Measurements from ENCODE around the gene RHOXF1. TPM values are rescaled to one million over a fixed set of nuclear protein-coding genes. Genes with fewer than 3 reads are reported as not detected.
A peak's percentile ranks its signal among the peaks of the same experiment; 100 is the strongest.
"Not testable (repeated sequence)": the region's sequence is repeated elsewhere in the genome, so short reads cannot be mapped to it uniquely, and the experiment has no call there.

Gene RHOXF1, protein sequence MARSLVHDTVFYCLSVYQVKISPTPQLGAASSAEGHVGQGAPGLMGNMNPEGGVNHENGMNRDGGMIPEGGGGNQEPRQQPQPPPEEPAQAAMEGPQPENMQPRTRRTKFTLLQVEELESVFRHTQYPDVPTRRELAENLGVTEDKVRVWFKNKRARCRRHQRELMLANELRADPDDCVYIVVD
- total RNA-seq, result not detected in 2 replicates

DNA sequence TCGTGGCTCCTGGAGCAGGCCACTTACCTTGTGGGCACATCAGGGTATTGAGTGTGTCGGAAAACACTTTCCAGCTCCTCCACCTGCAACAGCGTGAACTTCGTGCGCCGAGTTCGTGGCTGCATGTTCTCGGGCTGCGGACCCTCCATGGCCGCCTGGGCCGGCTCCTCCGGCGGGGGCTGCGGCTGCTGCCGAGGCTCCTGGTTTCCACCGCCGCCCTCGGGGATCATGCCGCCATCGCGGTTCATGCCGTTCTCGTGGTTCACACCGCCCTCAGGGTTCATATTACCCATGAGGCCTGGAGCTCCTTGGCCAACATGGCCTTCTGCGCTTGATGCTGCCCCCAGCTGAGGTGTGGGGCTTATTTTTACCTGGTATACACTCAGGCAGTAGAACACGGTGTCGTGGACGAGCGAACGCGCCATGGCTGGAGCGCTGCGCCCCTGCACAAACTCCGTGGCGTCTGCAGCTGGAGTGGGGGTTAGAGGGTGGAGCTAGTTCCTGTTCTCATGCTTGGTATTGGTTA is at the start of gene RHOXF1:
Gene RHOXF1, minus strand, starts transcription at position 476 of the 526 bp plus-strand sequence. Its CDS starts 51 bp downstream, at position 425.
- no peak for DNase-seq (ENCODE audit: low read depth in 2 of 2)

DNA sequence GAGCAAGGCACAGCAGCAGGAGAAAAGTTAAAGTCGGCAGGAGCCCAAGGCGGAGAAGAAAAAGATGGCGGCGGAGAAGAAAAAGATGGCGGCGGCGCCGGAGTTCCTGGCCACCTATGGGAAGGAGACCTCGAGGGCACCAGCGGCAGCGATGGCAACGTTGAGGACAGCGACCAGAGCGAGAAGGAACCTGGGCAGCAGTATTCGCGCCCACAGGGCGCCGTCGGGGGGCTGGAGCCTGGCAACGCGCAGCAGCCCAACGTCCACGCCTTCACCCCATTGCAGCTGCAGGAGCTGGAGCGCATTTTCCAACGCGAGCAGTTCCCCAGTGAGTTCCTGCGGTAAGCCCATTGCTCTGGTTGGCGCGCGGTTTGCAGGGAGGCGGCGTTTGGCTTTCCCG is 43.4 kb upstream of the RHOXF1 start:
- not testable (repeated sequence) for DNase-seq (ENCODE audit: low read depth in 2 of 2)

DNA sequence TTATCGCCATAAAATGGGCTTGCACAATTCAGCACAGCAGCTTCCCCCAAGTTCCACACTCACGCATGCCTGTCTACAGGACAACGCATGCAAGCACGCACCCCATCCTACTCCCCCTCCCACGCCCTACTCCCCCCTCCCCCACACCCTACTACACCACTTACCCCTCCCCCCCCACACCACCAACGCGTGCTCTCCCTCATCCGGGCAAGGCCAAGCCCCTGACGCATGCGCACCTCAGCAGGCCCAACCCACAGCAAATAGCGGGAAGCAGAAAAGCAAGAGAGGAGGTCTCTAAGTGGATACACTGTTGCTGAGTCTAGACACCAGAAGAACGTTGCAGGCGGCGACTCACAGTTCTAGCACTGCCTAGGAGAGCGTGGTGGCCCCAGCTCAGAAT is 42.6 kb upstream of the RHOXF1 start, which contains the start of gene RHOXF2:
Gene RHOXF2, plus strand, starts transcription at position 301 of the 400 bp plus-strand sequence. CDS start 138 bp downstream, outside the sequence.
- not testable (repeated sequence) for DNase-seq (ENCODE audit: low read depth in 2 of 2)

DNA sequence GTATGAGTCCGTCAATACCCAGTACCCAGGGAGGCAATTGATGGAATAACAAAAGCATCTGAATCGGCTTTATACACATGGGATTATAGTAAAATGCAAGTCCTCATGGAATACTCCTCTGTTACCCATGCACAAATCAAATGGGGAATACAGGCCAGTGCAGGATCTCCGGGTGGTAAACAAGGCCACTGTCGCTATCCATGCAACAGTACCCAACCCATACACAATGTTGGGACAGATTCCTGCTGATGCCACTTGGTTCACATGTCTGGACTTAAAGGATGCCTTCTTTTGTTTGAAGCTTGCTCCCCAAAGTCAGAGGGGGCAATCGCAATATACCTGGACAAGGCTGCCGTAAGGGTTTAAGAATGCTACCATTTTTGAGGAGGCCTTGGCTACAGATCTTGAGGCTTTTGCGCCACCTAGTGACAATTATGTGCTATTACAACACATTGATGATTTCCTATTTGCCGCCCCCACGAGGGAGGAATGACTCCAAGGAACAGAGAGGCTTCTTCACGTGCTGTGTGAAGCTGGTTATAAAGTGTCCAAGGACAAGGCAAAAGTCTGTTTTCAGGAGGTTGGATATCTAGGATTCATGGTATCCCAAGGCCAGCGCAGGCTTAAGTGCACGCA is 34.5 kb upstream of the RHOXF1 start:
- DNase-seq (ENCODE audit: low read depth in 2 of 2), result not testable (repeated sequence)

DNA sequence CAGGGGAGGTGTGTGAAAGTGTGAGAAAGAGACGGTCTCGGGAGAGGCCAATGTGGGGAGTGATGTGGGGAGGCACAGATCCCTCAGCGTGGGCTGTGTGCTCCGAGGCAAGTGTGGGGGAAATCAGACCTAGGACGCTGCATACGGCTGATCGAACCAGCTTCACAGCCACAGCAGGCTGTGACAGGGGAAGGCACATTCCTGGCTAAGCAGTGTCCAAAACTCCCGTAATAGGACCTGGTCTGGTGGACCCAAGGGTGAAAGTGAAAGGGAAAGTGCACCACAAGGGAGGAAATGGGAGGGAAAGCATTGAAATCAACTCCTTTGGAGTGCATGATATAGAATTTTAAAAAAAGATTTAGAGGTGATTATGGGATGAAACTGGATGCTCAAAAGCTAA is 31.8 kb upstream of the RHOXF1 start:
- DNase-seq (ENCODE audit: low read depth in 2 of 2), result no peak

DNA sequence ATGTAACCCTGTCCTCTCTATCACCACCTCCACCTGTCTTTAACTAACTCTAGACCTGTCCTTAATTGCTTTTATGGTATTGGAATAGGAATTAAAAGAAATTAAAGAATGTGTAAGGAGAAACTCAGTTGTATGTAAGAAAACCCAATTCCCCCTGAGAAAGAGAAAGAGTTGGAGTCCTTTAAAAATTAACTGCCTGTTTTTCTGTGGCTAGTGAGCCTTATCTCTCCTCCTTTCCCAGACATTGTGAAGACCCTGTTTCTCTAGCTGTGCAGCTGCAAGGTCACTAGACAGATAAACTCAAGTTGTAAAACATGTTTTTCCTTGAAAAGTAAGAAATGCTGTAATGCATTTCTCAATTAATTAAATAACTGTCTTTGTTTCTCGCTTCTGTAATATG is 30.6 kb upstream of the RHOXF1 start:
- not testable (repeated sequence) for DNase-seq (ENCODE audit: low read depth in 2 of 2)

DNA sequence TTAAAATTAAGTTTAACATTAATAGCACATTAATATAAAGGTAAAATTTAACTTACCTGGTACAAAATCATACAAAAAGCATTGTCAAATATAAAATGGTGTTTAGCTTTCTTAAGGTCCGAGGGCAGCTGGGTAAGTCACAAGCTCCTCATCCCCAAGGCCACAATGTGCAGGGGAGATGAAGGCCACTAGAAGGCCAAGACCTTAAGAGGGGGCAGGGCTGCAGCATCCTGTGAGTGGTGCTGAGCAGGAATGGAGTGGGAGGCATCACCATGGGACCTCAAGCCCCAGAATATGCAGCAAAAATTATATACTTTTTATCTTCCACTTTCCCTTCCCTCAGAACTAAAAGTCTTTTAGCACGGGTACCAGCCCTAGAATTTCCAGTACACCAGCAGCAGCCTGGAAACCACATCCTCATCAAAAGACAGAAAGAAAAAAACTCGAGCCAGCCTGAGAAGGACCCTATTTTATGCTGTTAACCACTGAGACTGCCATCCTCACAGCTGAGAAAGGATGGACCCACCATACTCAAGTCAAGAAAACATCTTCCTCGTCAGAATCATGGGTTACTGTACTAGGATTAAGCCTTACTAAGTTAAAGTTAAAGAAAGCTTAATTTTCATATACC is 29.7 kb upstream of the RHOXF1 start:
- no peak for DNase-seq (ENCODE audit: low read depth in 2 of 2)

DNA sequence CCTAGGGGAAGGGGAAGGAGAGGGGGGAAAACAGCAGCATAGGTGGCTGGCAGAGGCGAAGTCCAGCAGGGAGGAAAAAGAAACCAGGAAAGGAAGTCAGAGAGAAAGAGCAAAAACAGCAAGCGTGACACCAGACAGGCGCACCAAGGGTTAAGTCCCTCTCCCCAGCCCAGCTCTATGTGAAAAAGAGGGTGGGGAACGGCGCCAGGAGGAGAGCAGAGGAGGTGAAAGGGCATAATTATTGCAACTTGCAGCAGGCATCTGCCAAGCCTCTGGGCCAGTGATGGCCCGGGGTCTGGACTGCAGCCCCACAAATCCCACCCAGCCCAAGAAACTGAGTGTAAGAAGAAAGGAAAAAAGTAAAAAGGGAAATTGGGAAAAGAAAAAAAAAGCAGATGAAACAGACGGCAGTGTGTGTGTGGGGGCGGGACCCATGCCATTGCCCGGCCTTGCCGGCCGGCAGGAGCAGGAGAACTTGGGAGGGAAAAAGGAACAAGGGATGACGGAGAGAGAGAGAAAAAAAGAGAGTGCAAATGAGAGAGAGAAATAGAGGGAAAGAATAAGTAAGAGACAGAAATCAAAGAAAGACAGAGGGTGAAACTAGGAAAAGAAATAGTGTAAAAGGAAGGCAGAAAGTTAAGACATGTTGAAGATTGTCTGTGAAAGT is 28.6 kb upstream of the RHOXF1 start:
- no peak for DNase-seq (ENCODE audit: low read depth in 2 of 2)

DNA sequence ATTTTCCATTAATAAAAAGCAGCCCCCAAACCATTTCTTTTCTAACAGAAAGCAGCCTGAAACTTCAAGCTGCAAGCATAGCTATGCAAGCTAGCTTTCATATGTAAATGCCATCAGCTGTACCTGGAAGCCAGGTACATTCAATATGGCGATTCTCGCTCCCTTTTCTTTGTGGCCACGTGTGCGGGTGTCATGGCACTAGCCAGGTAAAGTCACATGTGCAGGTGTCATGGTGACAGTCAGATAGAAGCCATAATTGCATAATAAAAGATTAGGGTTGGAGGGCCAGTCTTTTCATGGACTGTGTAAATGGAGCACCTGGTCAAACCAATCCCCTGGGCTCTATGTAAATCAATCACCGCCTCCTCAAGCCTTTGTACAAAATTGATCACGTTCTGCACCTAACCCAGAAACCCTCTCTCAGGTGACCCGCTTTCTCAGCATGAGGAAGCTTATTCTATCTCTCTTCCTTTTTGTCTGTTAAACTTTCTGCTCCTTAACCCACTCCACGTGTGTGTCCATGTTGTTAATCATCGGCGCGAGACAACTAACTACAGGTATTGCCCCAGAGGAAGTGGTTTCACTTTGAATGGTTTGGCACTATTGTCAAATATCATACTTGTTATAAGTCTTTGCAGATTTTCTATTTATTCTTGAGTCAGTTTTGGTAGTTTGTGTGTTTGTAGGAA is 24.7 kb upstream of the RHOXF1 start:
- DNase-seq (ENCODE audit: low read depth in 2 of 2), result no peak

DNA sequence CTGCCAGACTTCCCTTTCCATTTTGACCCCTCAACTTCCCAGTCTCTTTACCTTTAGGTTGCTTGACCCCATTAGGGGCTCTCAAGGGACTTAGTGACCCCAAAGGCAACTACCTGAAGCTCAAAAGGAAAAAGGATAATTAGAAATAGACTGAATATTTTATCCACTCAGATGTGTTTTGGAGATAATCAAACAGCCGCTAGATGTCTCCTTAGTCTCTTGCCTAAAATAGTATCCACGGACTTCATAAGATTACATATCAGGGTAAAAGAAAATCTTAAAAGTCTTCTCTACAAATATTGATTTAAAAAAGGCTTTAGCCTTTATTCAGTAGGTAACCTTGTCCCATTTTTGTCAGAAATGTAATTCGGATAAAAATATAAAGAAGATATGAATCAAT is 21.7 kb upstream of the RHOXF1 start:
- DNase-seq (ENCODE audit: low read depth in 2 of 2), result no peak

DNA sequence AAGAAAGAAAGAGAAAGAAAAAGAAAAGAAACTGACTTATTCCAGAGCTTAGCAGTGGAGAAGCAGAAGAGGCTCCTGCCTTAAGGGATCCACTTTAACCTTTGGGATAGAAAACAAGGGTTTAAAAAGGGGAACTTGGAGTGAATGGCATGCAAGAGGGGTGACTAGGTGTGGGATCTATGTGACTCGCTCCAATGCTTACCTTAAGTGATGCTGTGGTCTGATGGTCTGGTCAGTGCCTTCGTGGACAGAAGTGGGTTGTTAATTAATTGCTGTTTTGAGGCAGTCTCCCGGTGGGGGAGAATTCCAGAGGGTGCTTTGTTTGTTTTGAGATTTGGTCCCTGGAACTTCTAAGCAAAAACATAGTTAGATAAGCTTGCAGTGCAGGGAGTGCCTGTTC is 21.1 kb upstream of the RHOXF1 start:
- DNase-seq (ENCODE audit: low read depth in 2 of 2), result no peak

DNA sequence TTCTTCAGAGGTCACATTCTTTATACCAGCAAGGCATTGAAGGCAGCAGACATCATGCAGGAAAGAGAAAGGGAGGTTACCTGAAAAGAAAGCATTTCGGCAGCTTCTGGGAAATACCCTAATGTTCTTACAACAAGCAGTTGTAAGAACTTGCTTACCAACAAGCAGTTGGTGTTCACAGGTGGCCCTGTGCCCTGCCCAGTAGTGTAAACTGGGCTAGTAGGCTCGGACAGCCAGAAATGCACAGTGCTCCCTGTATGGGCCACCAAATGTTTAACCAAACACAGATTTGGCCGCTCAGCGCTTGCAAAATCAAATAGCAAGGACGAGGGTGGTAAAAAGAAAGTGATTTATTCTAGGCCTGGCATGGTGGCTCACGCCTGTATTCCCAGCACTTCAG is 20.4 kb upstream of the RHOXF1 start:
- no peak for DNase-seq (ENCODE audit: low read depth in 2 of 2)

DNA sequence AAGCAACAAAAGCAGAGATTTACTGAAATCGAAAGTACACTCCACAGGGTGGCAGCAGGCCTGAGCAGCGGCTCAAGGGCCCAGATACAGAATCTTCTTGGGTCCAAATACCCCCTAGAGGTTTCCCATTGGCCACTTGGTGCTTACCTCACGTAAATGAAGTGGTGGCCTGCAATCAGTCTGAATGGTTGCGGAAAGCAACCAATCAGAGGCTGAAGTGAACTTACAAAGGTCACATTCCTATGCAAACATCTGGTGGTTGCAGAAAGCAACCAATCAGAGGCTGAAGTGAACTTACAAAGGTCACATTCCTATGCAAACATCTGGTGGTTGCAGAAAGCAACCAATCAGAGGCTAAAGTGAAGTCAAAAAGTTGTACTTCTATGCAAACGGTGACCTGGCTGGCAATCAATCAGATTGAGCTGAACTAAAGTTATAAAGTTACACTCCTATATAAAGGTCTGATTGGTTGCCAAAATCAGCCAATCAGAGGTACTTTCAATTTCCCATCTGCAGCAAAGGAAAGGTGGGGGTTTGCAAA is 12.7 kb upstream of the RHOXF1 start:
- DNase-seq (ENCODE audit: low read depth in 2 of 2), result not testable (repeated sequence)

DNA sequence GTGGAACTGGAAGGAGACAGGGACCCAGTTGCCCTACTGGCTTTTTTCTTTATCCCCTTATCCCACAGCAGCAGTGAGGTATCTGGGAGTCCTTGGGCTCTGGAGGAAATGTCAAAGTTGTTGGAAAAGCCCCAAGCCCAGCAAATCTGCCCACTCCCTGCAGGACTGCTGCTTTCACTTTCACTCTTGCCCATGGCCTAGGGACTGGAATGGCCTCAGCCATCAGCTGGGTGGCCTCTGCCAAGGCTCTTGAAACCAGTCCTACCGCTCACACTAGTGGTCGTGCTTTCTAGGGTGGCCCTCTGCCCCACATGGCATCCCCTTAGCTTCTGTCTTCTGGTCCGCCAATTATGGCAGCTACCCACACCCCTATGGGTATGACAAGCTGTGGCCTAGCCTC is 9.7 kb upstream of the RHOXF1 start:
- DNase-seq (ENCODE audit: low read depth in 2 of 2), result peak; percentile 7 to 9

DNA sequence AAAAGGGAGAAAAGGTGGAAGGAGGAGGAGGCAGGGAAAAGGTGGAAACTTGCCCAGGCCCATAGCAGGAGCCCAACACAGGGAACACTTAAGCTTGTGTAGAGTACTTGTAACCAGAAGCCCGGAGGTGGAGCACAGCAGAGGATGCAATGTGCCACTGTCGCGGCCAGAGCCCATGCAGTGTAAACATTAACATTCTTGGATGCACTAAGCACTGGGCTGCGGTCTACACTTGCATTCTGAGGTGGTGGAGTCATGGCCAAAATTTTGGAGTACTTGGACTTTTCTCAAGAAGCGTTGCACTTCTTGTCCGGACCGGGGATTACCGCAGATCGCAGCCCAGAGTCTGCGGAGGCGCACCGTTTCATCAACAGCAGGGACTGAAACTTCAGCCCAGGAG is 4.5 kb upstream of the RHOXF1 start:
- DNase-seq (ENCODE audit: low read depth in 2 of 2), result no peak

DNA sequence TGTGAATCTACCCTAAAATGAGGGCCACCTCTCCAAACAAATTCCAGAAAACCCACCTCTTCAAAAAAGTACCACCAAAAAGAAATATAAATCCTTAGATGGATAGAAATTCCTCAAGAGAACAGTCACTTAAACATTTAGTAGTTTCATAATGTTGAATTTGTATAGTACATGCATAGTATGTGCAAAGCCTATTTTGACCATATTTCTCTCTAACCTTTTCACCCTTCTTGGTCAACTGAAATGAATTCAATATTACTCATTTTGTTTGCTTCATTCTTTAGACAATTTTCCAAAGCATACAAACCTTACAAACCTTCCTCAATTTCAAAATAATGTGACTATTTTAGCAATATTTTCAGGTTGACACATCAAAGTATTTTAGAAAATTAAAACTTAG is 4.1 kb downstream of the RHOXF1 start:
- DNase-seq (ENCODE audit: low read depth in 2 of 2), result no peak

DNA sequence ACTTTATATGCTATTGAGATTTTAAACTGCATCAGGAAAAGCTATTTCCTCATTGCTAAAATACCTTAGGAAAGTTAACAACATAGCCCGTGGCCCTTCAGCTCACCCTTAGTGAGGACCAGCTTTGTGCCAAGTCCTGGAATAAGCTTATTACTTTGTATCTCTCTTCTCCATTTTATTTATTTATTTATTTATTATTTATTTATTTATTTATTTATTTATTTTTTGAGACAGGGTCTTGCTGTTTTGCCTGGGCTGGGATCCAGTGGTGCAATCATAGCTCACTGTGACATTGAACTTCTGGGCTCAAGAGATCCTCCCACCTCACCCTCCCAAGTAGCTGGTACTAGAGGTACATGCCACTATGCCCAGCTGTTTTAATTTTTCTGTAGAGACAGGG is 6.3 kb downstream of the RHOXF1 start:
- no peak for DNase-seq (ENCODE audit: low read depth in 2 of 2)

DNA sequence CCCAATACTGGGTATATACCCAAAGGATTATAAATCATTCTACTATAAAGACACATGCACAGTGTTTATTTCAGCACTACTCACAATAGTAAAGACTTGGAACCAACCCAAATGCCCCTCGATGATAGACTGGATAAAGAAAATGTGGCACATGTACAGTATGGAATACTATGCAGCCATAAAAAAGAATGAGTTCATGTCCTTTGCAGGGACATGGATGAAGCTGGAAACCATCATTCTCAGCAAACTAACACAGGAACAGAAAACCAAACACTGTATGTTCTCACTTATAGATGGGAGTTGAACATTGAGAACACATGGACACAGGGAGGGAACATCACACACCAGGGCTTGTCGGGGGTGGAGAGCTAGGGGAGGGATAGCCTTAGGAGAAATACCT is 11.0 kb downstream of the RHOXF1 start:
- not testable (repeated sequence) for DNase-seq (ENCODE audit: low read depth in 2 of 2)

DNA sequence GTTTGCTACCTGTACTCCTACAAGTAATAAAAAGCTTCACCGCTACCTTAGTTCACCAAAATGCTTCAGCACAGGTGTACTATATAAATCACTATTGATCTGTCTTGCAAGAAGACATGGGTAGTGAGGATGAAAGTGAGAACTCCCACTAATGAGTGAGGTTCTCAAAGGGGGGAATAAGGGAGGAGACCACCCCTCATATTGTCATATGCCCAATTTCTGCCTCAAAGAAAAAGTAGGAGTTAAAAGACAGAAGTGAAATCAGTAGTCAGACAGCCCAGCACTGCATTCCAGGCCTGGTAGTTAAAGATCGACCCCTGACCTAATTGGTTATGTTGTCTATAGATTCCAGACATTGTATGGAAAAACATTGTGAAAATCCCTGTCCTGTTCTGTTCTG is 14.7 kb downstream of the RHOXF1 start:
- DNase-seq (ENCODE audit: low read depth in 2 of 2), result not testable (repeated sequence)

DNA sequence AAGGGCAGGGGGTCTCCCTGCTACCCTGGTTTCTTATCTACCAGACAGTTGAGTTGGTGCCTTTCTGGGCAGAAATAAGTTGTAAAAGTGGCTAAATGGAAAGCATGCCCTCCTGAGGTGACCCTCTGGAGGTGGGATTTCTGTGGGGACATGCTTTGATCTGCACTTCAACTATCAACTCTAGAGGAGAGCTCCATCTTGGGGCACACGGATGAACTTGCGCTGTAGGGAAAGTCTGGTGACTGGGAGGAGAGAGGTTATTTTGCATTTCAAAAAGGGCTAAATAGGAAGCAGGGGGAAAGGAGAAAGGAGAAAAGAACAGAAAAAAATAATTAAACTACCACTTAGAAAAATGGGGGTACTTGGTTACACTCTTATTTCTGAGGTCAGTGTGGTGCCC is 25.5 kb downstream of the RHOXF1 start:
- no peak for DNase-seq (ENCODE audit: low read depth in 2 of 2)

DNA sequence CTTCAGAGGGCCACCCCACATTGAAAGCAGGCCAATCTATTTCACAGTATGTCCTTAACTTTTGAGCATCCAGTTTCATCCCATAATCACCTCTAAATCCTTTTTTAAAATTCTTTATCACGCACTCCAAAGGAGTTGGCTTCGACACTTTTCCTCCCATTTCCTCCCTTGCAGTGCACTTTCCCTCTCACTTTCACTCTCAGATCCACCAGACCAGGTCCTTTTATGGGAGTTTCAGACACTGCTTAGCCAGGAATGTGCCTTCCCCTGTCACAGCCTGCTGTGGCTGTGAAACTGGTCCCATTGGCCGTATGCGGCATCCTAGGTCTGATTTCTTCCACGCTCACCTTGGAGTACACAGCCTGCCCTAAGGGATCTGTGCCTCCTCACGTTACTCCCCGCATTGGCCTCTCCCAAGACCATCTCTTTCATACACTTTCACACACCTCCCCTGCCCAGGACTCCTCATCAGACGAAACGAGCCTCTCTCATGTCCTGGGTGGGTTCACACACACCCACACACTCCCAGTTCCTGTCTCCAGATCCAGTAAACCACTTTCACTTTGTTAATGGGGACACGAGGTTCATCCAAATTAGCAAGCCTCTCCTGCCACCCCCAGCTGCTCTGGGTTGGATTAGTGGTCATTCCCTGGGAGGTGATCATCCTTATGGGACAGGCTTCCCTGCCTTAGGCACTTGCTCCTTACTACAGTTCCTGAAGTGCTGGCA is 28.3 kb downstream of the RHOXF1 start:
- no peak for DNase-seq (ENCODE audit: low read depth in 2 of 2)

Measured in lung microvascular endothelial cell (primary cell).